Left renal cortex interstitium (tissue), 4 donors: ENCODE data around the gene CUL9. TPM values are rescaled to one million over a fixed set of nuclear protein-coding genes. Genes with fewer than 3 reads are reported as not detected.
"Not testable (repeated sequence)": the region's sequence is repeated elsewhere in the genome, so short reads cannot be mapped to it uniquely, and the experiment has no call there.

Source experiments
- DNase-seq, 4 donors: peaks; one replicate each; pipeline ENCODE4 v3.0.0-alpha.2; 2013; ENCODE audit warnings: low read depth in 4 of 4, low spot score in 2 of 4, missing footprints in 1 of 4
- polyA plus RNA-seq, 4 donors: library from polyadenylated mRNA; unstranded; fragments of 120-200 nt; gene quantifications; one replicate each; pipeline ENCODE4 v1.2.1, GENCODE V29; 2013; ENCODE audit not compliant: insufficient read length in 4 of 4

The CUL9 gene
- polyA plus RNA-seq: 10 to 100 TPM; 27.5 to 52.0 (median 39.8) TPM

GRCh38 chr6:43181942-43182860 is at the start of gene CUL9:
CUL9 (plus strand) TSS chr6:43182196; CDS start chr6:43184311, 2,115 bp downstream.
- DNase-seq: peak in 2 of 4 donors; percentile 61 to 73

DNA sequence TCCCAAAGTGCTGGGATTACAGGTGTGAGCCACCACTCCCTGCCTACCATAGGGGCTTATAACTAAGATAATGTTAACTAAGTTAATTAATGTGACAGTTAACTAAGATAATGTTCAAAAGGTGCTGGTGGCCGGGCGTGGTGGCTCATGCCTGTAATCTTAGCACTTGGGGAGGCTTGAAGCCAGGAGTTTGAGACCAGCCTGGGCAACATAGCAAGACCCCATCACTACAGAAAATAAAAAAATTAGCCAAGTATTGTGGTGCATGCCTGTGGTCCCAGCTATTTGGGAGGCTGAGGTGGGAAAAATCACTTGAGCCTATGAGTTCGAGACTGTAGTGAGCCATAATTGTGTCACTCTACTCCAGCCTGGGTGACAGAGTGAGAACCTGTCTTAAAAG is 43.7 kb upstream of the CUL9 start:
- no peak for DNase-seq

GRCh38 chr6:43139973-43140372 is 42.0 kb upstream of the CUL9 start:
- DNase-seq: not testable (repeated sequence)

DNA sequence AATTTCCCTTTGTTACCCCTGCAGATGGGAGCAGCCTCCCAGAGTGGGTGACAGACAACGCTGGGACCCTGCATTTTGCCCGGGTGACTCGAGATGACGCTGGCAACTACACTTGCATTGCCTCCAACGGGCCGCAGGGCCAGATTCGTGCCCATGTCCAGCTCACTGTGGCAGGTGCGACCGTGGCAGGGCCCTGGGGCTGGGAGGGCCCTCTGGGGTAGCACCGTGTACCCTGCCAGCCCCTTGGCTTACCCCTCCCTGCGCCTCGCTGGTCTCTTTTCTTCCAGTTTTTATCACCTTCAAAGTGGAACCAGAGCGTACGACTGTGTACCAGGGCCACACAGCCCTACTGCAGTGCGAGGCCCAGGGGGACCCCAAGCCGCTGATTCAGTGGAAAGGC is 40.4 kb upstream of the CUL9 start:
- no peak for DNase-seq

GRCh38 chr6:43142101-43142500 is 39.9 kb upstream of the CUL9 start:
- DNase-seq: no peak

- peak; percentile 60 to 83 (median 80) for DNase-seq
Measured at GRCh38 chr6:43143235-43144128, 38.5 kb upstream of the CUL9 start.

DNA sequence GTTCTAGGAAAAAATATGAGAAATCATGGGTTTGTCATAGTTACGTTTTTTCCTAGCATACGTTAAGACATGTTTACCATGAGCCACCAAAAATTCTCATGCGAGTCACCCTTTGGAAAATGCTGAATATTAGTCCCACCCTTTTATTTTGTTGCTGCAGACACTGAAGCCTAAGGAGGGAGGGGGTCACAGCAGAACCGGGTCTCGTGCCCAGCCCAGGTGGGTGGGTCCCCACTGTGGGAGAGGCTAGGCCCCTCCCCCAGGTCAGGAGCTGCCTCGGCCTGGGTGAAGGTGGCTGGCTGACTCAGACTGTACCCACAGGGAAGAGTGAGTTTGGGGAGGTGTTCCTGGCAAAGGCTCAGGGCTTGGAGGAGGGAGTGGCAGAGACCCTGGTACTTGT is 37.1 kb upstream of the CUL9 start:
- no peak for DNase-seq

- DNase-seq: no peak
Measured at GRCh38 chr6:43146261-43146660, 35.7 kb upstream of the CUL9 start.

DNA sequence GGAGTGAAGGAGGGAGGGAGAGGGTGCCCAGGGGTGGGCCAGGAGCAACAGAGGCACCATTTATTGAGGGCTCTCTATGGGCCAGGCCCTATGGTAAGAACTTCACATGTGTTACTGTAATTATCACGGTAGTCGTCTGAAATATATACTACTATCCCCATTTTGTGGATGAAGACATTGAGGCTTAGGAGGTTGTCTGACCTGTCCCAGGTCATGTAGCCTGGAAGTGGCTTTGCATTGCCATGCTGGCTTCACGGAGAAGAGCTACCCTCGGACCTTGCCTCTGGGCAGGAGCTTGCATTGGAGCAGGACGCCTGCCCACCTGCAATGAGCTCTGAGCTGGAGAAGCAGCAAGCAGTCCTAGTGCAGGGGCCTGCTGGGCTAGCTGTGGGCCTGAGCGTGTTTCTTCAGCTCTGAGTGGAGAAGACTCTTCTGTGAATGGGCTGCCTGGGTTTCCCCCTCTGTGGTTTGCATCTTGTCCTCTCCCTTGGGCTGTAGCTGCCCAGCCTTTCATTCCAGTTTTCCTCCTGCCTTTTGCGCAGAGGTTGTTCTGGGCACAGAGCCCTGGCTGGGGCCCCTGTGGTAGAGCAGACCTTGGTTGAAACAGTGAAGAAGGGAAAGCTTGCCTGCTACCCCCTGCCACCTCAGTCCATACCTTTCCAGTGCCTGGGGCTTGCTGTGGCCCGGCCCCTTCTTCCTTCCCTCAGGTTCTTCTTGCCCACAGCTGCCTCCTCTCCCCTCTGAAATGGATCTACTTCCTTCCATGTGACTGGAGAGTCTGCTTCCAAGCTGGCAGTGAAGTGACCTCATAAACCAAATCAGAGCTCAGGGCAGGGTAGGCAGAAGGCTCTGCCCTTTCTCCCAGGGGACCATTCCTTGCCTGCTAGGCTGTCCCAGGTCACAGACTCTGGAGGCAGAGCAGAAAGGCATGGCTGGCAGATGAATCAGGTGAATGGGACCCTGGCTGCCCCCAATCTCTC is 35.0 kb upstream of the CUL9 start:
- no peak for DNase-seq

GRCh38 chr6:43147691-43148477 is 34.1 kb upstream of the CUL9 start:
- no peak for DNase-seq

DNA sequence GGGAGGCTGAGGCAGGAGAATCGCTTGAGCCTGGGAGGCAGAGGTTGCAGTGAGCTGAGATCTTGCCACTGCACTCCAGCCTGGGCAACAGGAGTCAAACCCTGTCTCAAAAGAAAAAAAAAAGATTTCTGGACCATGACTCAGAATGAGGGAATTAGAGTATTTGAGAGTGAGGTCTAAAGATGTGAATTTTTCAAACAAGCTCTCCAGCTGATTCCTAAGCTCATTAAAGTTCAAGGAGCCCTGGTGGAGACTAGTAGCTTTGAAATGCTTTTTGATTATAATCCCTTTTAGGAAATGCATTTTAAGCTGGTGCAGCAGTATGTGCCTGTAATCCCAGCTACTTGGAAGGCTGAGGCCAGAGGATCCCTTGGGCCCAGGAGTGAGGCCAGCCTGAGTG is 32.7 kb upstream of the CUL9 start:
- DNase-seq: no peak

DNA sequence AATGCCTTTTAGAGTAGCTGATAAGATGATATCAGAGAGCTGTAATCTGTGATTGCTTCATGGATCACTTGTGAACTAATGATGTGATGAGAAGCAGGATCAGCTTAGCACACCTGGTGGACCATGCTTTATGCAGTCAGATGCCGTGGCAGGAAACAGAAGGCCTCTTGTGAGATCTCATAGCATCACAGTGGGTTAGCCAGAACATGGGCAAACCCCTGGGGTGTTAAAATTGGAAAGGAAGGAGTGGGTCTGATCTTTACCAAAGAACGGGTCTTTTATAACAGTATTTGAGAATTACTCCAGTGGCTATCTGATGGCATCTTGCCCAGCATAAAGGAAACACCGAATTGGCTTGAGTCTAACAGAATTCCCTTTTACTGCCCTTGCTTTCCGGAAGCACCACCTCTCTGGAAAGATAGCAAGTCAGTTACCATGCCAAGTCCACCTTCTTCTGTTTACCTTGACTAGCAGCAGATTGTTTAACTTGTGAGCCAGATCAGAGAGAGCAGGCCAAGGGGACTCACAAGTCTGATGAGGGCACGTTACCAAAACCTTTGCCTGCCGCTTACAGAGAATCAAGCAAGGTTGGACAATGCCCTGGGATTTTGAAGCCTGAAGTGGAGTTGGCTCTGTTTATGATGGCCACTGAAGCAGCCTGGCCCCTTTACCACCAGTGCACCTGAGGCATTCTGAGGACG is 31.8 kb upstream of the CUL9 start:
- no peak for DNase-seq

GRCh38 chr6:43159599-43159998 is 22.4 kb upstream of the CUL9 start:
- DNase-seq: no peak

DNA sequence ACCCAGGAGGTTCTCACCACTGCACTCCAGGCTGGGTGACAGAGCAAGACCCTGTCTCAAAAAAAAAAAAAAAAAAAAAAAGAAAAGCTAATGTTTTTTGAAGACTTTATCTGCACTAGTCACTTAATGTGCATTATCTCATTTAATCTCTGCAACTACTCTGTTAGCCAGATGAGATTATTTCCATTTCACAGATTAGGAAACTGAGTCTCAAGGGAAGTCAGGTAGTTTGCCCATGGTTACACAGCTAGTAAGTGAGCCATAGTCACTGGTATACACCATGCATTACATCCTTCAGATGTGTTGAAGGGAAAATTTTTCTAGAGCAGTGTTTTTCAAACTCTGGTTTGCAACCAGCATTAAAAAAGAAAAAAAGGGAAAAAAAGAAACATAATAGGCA is 18.1 kb upstream of the CUL9 start:
- no peak for DNase-seq

DNA sequence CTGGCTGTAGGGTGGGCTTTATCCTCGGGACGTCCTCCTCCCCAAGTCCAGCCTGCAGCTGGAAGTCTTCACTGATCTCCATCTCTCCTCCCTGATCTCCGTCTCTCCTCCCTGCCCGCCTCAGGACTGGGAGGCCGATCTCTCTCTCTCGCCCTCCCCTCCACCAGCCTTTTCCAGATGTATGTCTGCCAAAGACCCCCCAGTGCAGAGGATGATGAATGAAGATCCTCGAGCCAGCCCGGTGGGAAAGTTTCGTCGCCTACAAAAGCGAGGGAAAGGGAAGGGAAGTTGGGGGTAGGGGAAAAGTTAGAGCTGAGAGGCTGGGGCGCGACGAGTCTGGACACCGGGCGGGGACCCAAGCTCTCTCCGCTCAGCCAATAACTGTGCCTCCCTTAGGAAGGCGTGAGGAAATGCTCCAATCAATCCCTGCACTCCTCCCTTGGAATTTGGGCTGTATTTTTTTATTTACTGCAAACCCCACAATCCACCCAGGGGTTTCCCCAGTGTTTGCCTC is 11.5 kb upstream of the CUL9 start:
- peak in 3 of 4 donors; percentile 60 to 71 (median 64) for DNase-seq

GRCh38 chr6:43170931-43171706 is 10.9 kb upstream of the CUL9 start, which contains the start of gene SRF:
SRF (plus strand) TSS chr6:43171269; CDS start chr6:43171657, 388 bp downstream.
- DNase-seq: peak; percentile 99

DNA sequence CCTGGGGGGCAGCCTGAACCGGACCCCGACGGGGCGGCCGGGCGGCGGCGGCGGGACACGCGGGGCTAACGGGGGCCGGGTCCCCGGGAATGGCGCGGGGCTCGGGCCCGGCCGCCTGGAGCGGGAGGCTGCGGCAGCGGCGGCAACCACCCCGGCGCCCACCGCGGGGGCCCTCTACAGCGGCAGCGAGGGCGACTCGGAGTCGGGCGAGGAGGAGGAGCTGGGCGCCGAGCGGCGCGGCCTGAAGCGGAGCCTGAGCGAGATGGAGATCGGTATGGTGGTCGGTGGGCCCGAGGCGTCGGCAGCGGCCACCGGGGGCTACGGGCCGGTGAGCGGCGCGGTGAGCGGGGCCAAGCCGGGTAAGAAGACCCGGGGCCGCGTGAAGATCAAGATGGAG is 10.3 kb upstream of the CUL9 start:
- DNase-seq: no peak
